ENCODE results near the gene CHST7. TPM values are rescaled to one million over a fixed set of nuclear protein-coding genes. Genes with fewer than 3 reads are reported as not detected.
A peak's percentile ranks its signal among the peaks of the same experiment; 100 is the strongest.

CHST7 gene
- total and polyA plus RNA-seq, 3 donors from 2014 or later, result 2.5 to 18.7 (median 9.4) TPM

DNA sequence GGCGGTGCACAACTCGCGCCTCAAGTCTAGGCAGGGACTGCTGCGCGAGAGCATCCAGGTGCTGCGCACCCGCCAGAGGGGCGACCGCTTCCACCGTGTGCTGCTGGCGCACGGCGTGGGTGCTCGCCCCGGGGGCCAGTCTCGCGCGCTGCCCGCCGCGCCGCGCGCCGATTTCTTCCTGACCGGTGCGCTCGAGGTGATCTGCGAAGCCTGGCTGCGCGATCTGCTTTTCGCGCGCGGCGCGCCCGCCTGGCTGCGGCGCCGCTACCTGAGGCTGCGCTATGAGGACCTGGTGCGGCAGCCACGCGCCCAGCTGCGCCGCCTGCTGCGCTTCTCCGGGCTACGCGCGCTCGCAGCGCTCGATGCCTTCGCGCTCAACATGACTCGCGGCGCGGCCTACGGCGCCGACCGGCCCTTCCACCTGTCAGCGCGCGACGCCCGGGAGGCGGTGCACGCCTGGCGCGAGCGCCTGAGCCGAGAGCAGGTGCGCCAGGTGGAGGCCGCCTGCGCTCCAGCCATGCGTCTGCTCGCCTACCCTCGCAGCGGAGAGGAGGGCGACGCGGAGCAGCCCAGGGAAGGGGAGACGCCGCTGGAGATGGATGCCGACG is 1.3 kb downstream of the CHST7 start:
- no peaks in the 10 kb centered on the region for H3K9me3 ChIP-seq
- intact Hi-C loops (cut with DNase I; ENCODE audit: low total_unique reads), result loop anchor here (10.0 kb wide), 1 partner anchor 60 kb away; no protein-coding TSS in a partner anchor
- no peaks in the 10 kb centered on the region for H3K4me1 ChIP-seq
- peak overlapping the region; percentile 56 to 66 for H3K4me3 ChIP-seq
- TF ChIP-seq, protein P1, sequence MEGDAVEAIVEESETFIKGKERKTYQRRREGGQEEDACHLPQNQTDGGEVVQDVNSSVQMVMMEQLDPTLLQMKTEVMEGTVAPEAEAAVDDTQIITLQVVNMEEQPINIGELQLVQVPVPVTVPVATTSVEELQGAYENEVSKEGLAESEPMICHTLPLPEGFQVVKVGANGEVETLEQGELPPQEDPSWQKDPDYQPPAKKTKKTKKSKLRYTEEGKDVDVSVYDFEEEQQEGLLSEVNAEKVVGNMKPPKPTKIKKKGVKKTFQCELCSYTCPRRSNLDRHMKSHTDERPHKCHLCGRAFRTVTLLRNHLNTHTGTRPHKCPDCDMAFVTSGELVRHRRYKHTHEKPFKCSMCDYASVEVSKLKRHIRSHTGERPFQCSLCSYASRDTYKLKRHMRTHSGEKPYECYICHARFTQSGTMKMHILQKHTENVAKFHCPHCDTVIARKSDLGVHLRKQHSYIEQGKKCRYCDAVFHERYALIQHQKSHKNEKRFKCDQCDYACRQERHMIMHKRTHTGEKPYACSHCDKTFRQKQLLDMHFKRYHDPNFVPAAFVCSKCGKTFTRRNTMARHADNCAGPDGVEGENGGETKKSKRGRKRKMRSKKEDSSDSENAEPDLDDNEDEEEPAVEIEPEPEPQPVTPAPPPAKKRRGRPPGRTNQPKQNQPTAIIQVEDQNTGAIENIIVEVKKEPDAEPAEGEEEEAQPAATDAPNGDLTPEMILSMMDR (IDR thresholded peaks at IDR 0.05), result no peak
- TF ChIP-seq POLR2A (IDR thresholded peaks at IDR 0.05), result no peak
- H3K27me3 ChIP-seq, result no peaks in the 10 kb centered on the region
- no peaks in the 10 kb centered on the region for H3K36me3 ChIP-seq (ENCODE audit: low read depth, missing control alignments)
- WGBS, 2 donors, result 2% methylated on average over 49 of the region's 90 CpGs; no CpG with 5 or more reads in 1 of the 2 donors
- peak; percentile 19 for DNase-seq
- peak overlapping the region in 1 of 2 donors; percentile 24 for H3K27ac ChIP-seq

DNA sequence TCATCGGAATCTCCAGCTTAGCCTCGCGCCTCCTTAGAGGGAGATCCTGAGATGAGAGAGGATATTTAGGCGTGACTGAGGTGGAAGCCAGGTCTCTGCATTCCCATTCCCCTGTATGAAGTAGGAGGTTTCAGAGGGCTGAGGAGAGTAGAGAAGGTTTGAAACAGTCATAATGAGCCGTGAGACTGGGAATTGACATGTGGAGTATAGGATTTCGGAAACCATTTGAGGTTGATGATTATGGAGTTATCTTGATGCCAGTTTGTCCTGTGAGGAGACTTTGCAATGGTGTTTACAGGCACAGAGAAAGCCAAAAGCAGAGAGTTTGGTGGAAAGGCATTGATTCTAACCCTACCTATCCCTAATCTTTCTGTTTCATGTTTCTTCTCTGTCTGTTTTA is 2.0 kb downstream of the CHST7 start:
- no peak for DNase-seq
- TF ChIP-seq POLR2A (IDR thresholded peaks at IDR 0.05), result no peak
- TF ChIP-seq, protein P1 (IDR thresholded peaks at IDR 0.05), result no peak
- intact Hi-C loops (cut with DNase I; ENCODE audit: low total_unique reads), result loop anchor here (10.0 kb wide), 1 partner anchor 59 kb away; no protein-coding TSS in a partner anchor
- WGBS, 2 donors, result 0 to 20% methylated on average over 6 of the region's 6 CpGs
- Histone ChIP-seq H3K36me3 (ENCODE audit: low read depth, missing control alignments) (no peaks in the 10 kb centered on the region), H3K4me1 (no peaks in the 10 kb centered on the region), H3K4me3 (peak overlapping the region; percentile 56 to 66), H3K27me3 (no peaks in the 10 kb centered on the region), H3K9me3 (no peaks in the 10 kb centered on the region), H3K27ac (no peak overlapping the region)

DNA sequence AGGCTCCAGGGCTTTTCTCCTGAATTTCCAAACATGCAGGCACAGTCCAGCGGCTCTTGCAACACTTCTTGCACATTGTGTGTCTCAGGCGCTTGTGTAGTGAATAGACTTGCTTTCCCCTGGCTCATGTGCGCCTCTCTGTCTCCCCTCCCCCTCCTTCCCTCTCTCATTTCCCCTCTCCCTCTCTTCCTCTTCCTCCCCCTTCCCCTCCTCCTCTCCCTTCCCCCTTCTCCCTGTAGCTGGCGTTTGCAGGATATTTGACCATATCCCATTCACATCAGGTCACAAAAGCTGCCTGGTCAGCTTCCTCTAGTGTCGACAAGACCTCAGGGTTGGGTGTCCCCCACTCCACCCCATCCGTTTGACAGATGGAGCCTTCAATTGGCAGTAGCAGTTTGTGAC is 2.4 kb downstream of the CHST7 start:
- intact Hi-C loops (cut with DNase I; ENCODE audit: low total_unique reads), result loop anchor here (10.0 kb wide), 1 partner anchor 59 kb away; no protein-coding TSS in a partner anchor
- H3K4me1 ChIP-seq, result no peaks in the 10 kb centered on the region
- TF ChIP-seq, protein P1 (IDR thresholded peaks at IDR 0.05), result no peak
- no peak for TF ChIP-seq POLR2A (IDR thresholded peaks at IDR 0.05)
- H3K36me3 ChIP-seq (ENCODE audit: low read depth, missing control alignments), result no peaks in the 10 kb centered on the region
- no peaks in the 10 kb centered on the region for H3K27me3 ChIP-seq
- H3K27ac ChIP-seq, result no peak overlapping the region
- WGBS, 2 donors, result 8 to 16% methylated on average over 4 to 6 of the region's 6 CpGs
- no peaks in the 10 kb centered on the region for H3K9me3 ChIP-seq
- peak overlapping the region; percentile 56 to 66 for H3K4me3 ChIP-seq
- peak; percentile 23 for DNase-seq

DNA sequence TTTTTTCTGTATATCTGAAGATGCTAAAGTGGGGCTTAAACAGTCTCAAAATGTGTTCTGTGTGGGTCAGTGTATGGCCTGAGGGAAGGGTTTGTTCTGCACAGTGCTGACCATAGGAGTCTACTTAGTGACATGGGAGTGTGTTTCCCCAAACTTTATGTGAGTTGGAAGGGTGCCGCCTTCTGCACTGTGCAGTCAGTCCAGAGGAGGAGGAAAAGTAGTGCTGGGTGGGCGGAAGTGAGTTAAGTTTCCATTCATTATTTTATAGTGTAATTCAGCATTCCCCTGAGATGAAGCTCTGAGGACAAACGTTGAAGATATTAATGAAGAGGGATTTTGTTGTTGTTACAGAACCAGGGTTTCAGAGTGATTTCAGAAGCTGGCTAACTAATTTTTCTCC is 2.9 kb downstream of the CHST7 start:
- Histone ChIP-seq H3K9me3 (no peaks in the 10 kb centered on the region), H3K4me1 (no peaks in the 10 kb centered on the region), H3K36me3 (ENCODE audit: low read depth, missing control alignments) (no peaks in the 10 kb centered on the region), H3K27ac (no peak overlapping the region), H3K27me3 (no peaks in the 10 kb centered on the region), H3K4me3 (peak overlapping the region in 1 of 2 donors; percentile 66)
- 26 to 33% methylated on average over 3 of the region's 3 CpGs for WGBS, 2 donors
- intact Hi-C loops (cut with DNase I; ENCODE audit: low total_unique reads), result loop anchor here (10.0 kb wide), 1 partner anchor 58 kb away; no protein-coding TSS in a partner anchor
- peak; percentile 22 for DNase-seq
- no peak for TF ChIP-seq POLR2A (IDR thresholded peaks at IDR 0.05)
- TF ChIP-seq, protein P1 (IDR thresholded peaks at IDR 0.05), result no peak
